Activated CD8-positive, alpha-beta memory T cell treated with anti-CD3 and anti-CD28 coated beads, Interleukin-2, amount 50 U/mL, for 4 hours (primary cell): ENCODE data around the gene TTC23.

Source experiments
- DNase-seq: peaks from one replicate; pipeline ENCODE4 v3.0.0-alpha.2; 2020

TTC23 gene

DNA sequence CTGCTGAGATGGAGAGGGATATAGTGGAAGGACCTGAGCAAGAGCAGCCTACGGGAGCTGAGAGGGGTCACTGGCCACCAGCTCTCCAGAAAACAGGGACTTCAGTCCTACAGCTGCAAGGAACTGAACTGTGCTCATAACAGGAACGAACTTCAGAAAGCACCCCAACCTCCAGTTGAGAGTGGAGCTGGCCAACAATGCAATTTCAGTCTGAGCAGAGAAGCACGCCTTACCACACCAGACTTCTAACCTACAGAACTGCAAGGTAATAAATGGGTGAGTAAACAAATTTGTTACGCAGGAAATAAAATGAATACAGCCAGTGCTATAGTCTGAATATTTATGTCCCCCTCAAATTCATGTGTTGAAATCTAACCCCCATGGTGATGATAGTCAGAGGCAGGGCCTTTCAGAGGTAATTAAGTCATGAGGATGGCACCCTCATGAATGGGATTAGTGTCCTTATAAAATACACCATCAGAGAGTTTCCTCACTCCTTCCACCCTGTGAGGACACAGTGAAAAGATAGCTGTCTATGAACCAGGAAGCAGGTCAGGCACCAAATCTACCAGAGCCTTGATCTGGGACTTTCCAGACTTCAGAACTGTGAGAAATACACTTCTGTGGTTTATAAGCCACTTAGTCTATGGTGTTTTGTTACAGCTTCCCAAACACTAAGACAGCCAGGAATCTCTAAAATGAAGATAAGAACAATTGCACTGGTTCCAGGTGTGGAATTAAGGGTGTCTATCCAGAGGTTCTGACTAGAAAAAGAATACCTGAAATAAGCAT lies 85.9 kb downstream of the TTC23 start:
- DNase-seq = no peak

DNA sequence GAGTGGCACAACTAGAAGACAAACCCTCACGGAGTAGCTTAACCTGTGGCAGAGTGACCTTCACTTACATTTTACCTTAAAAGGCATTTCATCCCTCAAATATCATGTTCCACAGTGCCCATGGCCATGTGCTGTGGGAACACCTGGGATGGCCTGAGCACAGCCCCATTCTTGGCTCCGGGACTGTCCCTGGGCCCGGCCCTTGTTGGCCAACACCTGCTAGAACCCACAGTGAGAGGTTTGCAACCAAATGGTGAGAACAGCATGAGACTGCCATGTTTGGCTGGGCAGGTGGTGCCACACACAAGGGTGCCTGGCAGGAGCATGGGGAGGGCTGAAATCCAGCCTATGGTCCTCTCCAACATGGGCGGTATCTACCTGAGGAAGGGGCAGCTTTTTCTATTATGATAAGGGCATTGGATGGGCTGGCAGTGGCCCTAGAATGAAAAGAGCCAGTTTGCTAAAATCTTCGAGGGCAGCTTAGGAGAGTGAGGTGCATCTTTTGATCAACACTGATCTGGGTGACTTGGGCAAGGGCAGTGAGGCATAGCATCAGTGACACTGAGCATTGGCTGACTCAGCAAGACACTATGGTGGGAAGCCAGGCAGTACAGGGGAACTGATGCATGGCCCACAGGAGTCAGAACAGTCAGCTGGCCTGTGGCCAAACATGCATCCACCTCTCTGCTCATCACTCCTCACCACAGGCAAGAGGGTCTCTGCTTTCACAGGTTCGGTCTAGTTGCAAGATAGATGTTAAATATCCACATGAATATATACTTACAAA lies 90.6 kb downstream of the TTC23 start:
- DNase-seq = no peak

DNA sequence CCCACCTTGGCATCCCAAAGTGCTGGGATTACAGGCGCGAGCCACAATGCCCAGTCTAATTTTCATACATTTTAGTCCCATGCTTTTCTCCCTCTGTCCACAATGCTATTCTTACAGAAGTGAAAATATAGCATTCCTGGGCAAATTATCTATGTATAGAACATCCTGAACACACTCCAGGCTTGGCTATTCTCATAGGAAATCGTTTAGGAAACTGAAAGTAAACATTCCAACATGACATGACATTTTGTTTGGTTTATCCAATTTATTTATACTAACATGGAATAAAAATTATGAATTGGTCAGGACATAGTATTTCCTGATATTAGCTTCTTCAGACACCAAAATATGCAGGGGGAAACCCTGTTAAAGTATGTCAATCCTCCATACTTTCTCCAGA lies 91.9 kb downstream of the TTC23 start:
- DNase-seq = no peak

DNA sequence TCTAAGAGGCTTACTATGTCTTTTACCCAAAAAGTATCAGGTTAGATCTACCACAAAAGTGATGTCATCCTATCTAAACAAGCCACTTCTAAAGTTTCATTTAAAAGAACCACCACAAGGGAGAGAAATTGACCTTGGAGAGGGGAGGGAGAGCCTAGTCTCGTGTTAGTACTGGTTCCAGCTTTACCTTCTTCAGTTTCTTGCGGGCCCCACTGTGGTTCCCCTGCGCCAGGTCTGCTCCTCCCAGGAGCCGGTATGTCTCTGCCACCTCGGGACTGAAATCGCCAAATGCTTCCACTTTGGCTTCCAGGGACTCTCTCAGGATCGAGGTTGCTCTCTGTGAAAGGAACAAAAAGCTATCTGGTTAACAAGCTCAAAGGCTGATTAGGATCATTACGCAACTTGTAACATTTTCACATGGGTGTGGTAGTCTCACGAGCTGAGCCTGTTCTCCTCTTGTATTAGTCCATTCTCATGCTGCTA lies 93.4 kb downstream of the TTC23 start:
- no peak for DNase-seq

DNA sequence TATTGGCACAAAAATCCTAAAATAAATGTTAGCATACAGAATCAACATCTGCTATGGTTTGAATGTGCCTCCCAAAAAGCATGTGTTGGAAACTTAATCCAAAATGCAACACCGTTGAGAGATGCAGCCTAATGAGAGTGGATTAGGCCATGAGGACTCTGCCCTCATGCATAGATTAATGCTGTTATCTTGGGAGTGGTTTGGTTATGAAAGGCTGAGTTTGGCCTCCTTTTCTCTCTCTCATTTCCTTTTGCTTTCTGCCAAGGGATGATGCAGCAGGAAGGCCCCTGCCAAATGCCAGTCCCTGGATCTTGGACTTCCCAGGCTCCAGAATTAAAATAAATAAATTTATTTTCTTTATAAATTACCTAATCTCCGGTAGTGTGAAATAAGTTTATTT lies 95.1 kb downstream of the TTC23 start:
- DNase-seq = no peak

DNA sequence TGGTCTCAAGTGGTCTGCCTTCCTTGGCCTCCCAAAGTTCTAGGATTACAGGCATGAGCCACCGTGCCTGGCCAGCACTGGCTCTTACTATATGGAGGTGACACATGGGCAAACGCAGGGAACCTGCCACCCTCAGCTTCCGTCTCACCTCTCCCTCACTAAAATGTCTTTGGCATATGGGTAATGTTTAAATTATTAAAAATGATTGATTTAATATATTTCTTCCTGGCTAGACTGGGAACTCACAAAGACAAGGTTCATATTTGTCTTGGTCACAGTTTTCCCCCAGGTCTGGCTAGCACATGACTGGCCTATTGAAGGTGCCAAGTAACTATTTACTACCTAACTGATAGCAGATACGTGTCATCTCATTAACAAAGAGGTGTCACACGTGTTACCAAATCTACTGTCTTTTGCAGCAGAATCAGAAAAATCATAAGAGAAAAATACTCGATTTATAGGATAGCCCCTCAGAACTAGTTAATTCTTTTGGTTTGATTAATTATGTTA lies 96.3 kb downstream of the TTC23 start:
- DNase-seq = no peak

DNA sequence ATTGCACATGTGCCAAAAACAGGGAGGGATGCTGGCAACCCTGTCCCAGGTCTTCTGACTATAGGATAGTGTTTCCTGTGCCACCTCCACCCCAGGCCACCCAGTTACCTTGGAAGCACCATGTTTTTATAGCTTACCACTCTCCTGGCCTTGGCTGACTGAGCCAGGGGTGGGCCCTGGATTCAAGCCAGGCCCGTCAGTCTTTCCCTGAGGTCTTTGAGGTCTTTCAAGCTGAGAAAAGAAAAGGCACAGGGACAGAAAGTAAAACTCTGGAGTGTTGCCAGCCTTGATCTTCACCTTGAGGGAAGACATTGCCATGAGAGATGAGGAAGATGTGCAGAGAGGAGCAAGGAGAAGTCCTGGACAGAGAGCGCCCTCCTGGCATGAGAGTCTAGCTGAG lies 98.2 kb downstream of the TTC23 start:
- no peak for DNase-seq

DNA sequence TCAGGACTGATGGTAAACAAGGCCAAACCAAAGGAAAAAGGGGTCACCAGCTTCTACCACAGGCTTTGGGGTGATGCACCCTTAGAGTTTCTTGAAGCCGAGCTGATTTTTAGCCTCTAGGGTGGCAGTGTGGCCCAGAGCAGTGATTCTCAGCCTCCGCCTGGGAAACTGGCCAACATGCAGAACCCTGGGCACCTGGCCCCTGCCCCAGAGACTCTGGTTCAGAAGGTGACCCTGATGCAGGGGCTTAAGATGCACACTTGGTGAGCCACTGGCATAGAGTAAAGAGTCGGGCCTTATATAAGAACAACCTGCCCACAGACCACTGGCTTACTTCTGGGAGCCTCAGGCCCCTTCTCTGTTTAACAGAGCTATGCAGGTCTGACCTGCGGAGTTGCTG lies 100.0 kb downstream of the TTC23 start:
- DNase-seq = no peak

DNA sequence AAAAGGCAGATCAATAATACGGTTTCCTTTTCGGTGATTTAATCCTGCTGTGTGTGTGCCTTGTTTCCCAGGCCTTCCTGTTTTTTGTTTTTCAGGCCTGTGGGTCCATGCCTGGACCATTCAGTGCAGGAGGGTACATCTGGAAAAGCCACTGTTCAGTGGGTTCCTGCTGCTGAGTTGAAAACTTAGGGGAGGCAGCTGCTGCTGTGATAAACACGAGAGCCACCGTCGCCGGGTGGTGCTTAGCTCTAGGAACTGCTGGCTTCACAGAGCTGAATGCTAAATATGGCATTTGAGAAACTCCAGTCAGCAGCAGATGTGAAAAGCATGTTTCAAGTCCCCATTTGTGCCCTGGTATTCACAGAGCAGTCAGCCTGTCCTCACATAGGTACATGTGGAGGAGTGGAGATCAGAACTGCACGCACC lies 100.5 kb downstream of the TTC23 start:
- no peak for DNase-seq

DNA sequence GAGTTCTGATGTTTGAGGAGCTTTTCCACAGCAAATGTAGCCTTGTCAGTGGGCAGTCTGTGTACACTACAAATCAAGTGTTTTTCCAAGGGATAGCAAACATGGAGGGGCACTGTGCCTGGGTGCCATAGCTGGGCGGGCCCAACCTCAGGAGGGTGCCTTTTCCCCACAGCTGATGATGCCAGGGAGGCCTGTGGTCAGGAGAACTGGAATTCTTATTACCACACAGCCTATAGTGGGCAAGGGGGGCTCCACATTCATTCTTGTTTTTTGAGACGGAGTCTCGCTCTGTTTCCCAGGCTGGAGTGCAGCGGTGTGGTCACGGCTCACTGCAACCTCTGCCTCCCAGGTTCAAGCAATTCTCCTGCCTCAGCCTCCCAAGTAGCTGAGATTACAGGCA lies 102.7 kb downstream of the TTC23 start:
- no peak for DNase-seq

DNA sequence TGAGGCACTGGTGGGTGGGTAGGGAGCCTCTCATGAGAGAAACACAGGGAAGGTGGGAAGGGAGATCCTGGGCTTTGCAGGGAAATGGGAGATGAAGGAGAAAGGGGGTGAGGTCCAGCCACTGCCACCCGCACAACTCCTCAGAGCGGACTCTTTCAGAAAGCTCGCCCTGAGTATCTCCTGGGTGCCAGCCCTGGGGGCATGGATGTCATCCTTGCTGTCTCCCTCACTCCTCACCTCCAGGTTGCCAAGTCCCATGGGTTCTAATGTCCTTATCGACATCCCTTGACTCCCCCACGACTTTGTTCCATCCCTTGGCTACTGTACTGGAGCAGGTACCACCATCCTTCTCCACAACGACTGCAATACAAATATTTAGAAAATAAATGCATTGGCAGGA lies 103.6 kb downstream of the TTC23 start:
- no peak for DNase-seq

DNA sequence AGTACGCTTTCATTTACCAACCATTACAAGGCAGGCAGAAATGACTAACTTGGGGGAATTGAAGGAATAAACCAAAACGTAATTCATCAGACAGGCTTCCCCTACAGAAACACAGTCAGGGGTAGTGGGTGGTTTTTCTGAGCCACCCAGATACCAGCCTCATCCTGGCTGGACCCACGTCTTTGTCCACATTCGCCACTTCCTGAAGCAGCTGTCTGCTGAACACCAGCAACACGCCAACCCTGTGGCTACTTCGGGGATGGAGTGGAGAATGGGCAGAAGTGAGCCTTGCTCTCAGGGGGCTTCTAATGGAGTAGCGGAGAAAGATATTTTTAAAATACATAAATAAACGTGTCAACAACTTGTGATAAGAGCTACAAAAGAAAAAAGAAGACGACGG lies 104.4 kb downstream of the TTC23 start:
- no peak for DNase-seq

DNA sequence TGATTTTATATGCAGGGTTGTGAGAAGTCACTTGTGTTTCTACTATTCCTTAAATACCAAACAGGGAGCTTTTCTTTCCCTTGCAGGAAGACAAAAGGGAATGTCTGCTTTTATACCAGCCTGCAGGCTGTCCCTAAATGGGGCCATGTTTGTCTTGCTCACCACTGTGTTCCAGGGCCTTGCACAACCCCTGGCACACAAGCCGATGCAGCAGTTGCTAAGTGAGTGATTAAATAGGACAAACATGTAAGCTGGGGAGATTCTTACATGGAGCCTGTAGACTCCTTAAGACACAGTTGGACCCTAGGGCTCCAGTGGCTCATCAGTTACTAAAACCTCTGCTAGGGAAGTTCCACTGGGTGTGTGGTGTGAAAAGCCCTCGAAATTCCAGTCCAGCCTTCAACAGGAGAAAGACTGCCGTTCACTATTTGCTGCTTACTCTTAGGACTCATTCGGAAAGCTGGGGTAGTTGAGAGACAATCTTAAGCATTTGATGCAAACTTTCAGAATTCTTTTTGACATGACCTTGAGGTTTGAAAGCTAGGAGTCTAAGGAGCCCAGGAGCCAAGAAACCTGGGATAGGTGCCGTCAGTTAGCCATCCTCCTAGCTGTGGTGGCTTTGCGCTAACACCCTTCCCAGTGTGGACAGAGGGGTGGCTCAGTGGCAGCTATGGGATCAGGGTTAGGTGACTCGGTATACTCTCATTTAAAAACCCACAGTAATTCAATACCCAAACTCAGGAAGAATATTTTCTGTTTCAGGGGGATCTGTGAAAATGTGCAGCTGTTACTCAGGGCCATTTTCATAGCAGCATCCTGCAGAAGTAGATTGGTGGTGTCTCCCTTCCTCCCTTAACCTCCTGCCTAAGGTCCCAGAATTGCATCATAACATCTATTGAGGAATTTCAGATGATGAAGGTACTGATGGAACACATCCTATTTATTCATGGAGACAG lies 105.4 kb downstream of the TTC23 start:
- DNase-seq = no peak

DNA sequence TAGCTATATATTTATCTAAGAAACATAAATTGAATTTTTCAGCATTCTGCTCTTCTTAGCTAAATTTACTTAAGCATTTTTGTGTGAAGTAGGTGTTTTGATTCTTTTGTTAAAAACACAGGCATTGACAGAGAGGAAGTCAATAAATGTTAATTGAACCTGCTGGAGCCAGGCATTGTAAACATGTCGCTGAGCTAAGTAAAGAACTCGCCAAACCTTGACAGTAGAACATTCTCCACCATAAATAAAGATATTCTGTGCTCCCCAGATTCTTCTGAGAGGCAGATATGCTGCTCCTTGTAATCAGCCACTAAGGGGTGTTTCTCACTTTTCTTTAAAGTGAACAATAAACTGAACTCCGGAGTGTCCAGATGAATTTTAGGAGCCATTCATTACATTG lies 106.1 kb downstream of the TTC23 start:
- DNase-seq = no peak

DNA sequence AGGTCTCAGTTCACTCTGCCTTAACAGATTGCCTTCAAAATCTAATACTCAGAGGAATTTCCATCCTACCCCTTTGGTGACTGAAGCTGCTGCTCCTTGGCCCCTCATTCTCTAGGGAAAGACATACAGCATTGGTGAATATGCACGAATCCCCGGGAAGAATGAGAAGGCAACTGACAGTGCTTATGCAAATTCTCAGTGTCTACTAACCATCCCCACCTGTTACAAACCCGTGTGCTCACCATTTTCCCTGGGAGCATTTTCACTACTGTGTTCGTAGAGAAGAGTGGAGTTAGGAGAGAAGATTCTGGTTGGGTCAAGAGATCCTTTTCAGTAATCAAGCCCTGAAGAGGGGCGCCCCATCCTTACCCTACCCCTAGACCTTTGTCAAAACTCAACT lies 106.8 kb downstream of the TTC23 start:
- no peak for DNase-seq

DNA sequence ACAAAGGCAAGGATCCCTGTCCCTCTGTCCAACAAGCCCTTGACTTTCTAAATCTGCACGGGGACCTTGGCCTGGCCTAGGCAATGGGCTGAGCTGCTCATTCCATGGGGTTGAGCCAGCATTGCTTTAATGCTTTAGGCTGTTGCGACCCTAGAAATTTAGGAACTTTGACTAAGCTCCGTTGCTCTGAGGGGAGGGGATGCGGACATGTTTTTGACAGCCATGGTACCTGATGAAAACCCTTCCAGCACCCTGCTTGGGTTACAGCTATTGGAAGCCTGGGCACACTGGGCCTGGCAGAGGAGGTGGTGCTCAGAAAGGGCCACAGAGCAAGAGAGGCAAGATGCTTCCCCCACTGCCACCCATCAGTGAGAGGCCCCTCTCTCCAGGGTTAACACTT lies 107.4 kb downstream of the TTC23 start:
- DNase-seq = no peak

DNA sequence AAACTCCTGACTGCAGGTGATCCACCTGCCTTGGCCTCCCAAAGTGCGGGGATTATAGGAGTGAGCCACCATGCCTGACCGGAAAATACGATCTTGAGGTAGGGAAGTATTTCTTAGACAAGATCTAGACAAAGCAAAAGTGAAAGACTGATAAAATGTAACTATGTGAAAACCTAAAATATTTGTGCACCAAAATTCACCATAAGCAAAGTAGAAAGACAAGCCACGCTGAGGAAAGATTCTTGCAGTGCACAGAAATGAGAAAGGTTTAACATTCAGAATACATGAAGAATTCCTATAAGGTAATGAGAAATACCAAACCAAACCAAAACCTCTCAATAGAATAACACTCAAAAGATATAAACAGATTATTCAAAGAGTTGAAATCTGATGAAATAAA lies 108.8 kb downstream of the TTC23 start:
- no peak for DNase-seq

DNA sequence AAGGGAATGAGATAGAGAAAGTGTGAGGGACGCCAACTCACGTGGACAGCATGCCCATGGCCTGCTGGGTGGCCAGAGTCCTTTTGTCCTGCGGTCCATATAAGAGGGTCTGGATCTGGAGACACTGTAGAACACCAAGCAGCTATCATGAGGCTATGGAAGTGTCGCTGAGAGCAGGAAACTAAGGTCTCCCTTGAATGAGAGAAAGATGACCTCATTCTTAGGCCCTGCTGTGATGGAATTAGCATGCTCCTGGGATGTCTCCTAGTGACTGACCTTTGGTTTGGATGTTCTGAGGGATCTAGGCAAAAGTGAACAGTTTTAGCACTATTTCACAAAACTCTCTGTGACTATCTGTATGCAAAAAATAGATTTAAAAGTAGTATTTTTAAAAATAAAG lies 110.1 kb downstream of the TTC23 start:
- no peak for DNase-seq

DNA sequence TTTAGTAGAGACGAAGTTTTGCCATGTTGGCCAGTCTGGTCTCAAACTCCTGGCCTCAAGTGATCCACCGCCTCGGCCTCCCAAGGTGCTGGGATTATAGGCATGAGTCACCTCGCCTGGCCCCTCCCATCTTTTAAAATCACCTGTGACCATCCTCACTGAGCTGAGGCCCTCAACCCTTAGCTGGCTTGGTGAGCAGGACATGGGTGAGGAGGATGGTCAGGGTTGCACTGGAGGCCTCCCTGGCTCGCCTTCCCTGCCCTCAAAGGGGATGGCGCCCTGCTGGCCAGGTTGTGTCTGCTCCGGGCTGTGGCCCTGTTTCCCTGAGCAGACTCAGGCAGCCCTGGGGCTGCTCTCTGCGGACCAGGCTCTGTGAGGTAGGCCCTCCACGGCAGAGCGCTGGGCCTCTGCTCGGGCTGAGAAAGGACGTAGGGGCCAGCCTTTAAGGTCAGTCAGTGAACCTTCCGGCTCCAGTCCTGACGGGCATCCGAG lies 110.8 kb downstream of the TTC23 start:
- DNase-seq = no peak

DNA sequence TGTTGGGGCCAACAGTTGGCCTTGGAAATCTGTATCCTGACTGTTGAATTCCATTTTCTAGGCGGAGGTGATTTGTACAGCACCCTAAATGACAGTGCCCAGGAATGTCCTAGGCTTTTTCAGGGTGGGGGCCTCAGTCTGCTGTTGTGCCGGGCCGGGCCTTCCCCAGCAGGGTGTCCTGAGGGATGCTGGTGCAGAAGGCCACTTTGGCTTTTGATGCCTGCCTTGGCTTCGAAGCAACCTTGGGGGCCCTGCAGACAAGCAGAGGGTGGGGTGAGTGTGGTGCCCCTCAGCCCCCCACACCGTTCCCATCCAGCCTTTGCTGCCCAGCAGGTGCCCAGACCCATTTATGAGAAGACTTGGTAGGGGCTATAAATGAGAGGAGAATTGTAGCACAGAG lies 111.5 kb downstream of the TTC23 start:
- no peak for DNase-seq

DNA sequence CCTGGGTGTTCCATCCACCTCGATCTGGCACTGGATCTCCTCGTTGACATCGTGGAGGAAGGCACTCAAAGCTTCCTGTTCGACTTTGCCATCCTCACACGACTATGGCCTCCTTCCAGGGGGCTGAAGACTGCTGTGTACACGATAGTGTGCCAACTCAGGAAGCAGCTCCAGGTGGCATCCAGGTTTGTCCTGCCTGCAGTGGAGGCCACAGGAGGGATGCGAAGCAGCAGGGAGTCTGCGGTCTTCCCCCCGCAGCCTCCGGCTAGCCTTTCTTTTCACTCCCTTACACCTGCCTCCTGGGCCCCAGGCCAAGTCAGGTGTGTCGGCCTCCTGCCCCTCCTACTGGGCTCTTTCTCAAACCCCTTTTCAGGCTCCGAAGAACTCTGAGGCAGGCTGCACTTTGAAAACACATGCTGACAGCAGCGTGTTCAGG lies 112.3 kb downstream of the TTC23 start:
- DNase-seq = no peak

DNA sequence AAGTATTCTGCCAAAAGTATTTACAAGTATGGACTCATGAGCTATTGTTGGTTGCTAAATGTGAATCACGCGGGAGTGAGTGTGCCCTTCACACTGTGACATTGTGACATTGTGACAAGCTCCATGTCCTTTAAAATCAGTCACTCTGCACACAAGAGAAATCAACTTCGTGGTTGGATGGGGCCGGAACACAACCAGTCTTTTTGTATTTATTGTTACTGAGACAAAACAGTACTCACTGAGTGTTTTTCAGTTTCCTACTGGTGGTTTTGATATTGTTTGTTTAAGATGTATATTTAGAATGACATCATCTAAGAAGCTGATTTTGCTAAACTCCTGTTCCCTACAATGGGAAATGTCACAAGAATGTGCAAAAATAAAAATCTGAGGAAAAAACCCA lies 114.2 kb downstream of the TTC23 start:
- no peak for DNase-seq

DNA sequence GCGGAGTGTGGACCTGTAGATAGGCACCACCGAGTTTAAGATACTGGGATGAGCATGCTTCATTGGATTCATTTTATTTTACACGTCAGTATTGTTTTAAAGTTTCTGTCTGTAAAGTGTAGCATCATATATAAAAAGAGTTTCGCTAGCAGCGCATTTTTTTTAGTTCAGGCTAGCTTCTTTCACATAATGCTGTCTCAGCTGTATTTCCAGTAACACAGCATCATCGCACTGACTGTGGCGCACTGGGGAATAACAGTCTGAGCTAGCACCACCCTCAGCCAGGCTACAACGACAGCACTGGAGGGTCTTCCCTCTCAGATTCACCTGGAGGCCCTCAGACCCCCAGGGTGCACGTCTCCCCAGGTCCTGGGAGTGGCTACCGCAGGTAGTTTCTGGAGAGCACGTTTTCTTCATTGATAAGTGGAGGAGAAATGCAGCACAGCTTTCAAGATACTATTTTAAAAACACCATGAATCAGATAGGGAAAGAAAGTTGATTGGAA lies 115.0 kb downstream of the TTC23 start:
- DNase-seq = no peak
